Activated naive CD4-positive, alpha-beta T cell (primary cell): Measurements from ENCODE around the gene IMPDH1.
"Not testable (repeated sequence)": the region's sequence is repeated elsewhere in the genome, so short reads cannot be mapped to it uniquely, and the experiment has no call there.

Experiments used
- DNase-seq, 4 experiments: peaks; one replicate each; lab custom pipeline; 2025; lab: John Stamatoyannopoulos, UW

IMPDH1 gene

GRCh38 chr7:128409596-128410450, at the start of gene IMPDH1:
Gene IMPDH1, minus strand, starts transcription at chr7:128409982. Its CDS starts 81 bp downstream, at chr7:128409901.
- peak; percentile 56 to 83 (median 66) for DNase-seq

- DNase-seq = peak; percentile 5 to 42 (median 15)
Observed at GRCh38 chr7:128459394-128459878, 49.7 kb upstream of the IMPDH1 start.

GRCh38 chr7:128458956-128459355, 49.2 kb upstream of the IMPDH1 start:
- DNase-seq = no peak

GRCh38 chr7:128457385-128457784, 47.6 kb upstream of the IMPDH1 start:
- DNase-seq = not testable (repeated sequence)

- DNase-seq = no peak
Observed at GRCh38 chr7:128456255-128456725, 46.5 kb upstream of the IMPDH1 start.

GRCh38 chr7:128455543-128456254, 45.9 kb upstream of the IMPDH1 start, which contains the start of gene HILPDA:
Gene HILPDA, plus strand, starts transcription at chr7:128455878. Its CDS starts 1,391 bp downstream, at chr7:128457269.
- peak; percentile 73 to 90 (median 82) for DNase-seq

GRCh38 chr7:128454808-128455542, 45.2 kb upstream of the IMPDH1 start:
- DNase-seq = no peak

- no peak for DNase-seq
Observed at GRCh38 chr7:128453836-128454804, 44.3 kb upstream of the IMPDH1 start.

GRCh38 chr7:128452552-128452951, 42.8 kb upstream of the IMPDH1 start:
- no peak for DNase-seq

GRCh38 chr7:128450913-128451312, 41.1 kb upstream of the IMPDH1 start:
- DNase-seq = no peak

GRCh38 chr7:128450409-128450808, 40.6 kb upstream of the IMPDH1 start:
- DNase-seq = no peak

GRCh38 chr7:128448751-128449302, 39.0 kb upstream of the IMPDH1 start:
- no peak for DNase-seq

GRCh38 chr7:128447941-128448564, 38.3 kb upstream of the IMPDH1 start:
- no peak for DNase-seq

GRCh38 chr7:128446306-128446705, 36.5 kb upstream of the IMPDH1 start:
- DNase-seq = no peak

- no peak for DNase-seq
Observed at GRCh38 chr7:128443831-128444600, 34.2 kb upstream of the IMPDH1 start.

- no peak for DNase-seq
Observed at GRCh38 chr7:128442356-128442755, 32.6 kb upstream of the IMPDH1 start.

- DNase-seq = no peak
Observed at GRCh38 chr7:128437426-128438332, 27.9 kb upstream of the IMPDH1 start.

GRCh38 chr7:128435327-128435686, 25.5 kb upstream of the IMPDH1 start:
- DNase-seq = no peak
